H1 (cell line): ENCODE results near the gene SLC9A7. TPM values are rescaled to one million over a fixed set of nuclear protein-coding genes. Genes with fewer than 3 reads are reported as not detected.

Experiments
- CTCF ChIA-PET: fragments of 300-600 bp; sonication (Branson Sonifier 250); formaldehyde crosslinking; loops from one replicate; lab custom pipeline; 2021; ENCODE audit not compliant: partially characterized antibody; lab: Charles Lee
- POLR2A ChIA-PET: fragments of 300-600 bp; sonication (Branson Sonifier 250); formaldehyde crosslinking; loops from one replicate; lab custom pipeline; 2021; ENCODE audit warnings: inconsistent platforms; ENCODE audit not compliant: partially characterized antibody; lab: Charles Lee
- DNase-seq, 2 experiments: peaks; one replicate each; pipeline versions ENCODE4 v3.0.0 to v3.0.0-alpha.2; 2010 to 2022; ENCODE audit warnings: low spot score in 2 of 2, low read depth in 1 of 2, mixed read lengths in 1 of 2
- FAIRE-seq: peaks from 2 replicates; lab custom pipeline; 2011; peaks lifted over from hg19 to GRCh38; lab: Jason Lieb, UNC
- H2AFZ ChIP-seq: 2 replicates; pipeline ENCODE4 v1.8.1; 2012; ENCODE audit warnings: low read length, inconsistent platforms
- H2AK5ac ChIP-seq: 2 replicates; pipeline ENCODE4 v1.6.1; 2013; ENCODE audit warnings: low read depth, low read length
- H2BK120ac ChIP-seq: replicated peaks from 2 replicates; pipeline ENCODE3; 2013; ENCODE audit warnings: low read depth, low read length, inconsistent platforms
- H2BK12ac ChIP-seq: 2 replicates; pipeline ENCODE4 v1.6.1; 2013; ENCODE audit warnings: low read depth, low read length
- H2BK15ac ChIP-seq: 2 replicates; pipeline ENCODE4 v1.6.1; 2013; ENCODE audit warnings: low read length
- H2BK20ac ChIP-seq: 2 replicates; pipeline ENCODE4 v1.6.1; 2013; ENCODE audit warnings: low read length
- H2BK5ac ChIP-seq: 2 replicates; pipeline ENCODE4 v1.6.1; 2013; ENCODE audit warnings: low read depth, low read length
- H3K14ac ChIP-seq: 2 replicates; pipeline ENCODE4 v1.6.1; 2013; ENCODE audit warnings: inconsistent platforms; ENCODE audit not compliant: insufficient read length
- H3K18ac ChIP-seq: 2 replicates; pipeline ENCODE4 v1.6.1; 2013; ENCODE audit warnings: low read length; ENCODE audit errors: extremely low read depth
- H3K23ac ChIP-seq: 2 replicates; pipeline ENCODE4 v1.6.1; 2013; ENCODE audit warnings: inconsistent platforms; ENCODE audit not compliant: insufficient read length
- H3K23me2 ChIP-seq: 2 replicates; pipeline ENCODE4 v1.6.1; 2013; ENCODE audit warnings: low read depth, low read length
- H3K27ac ChIP-seq: 2 replicates; pipeline ENCODE4 v1.6.1; 2011; ENCODE audit warnings: low read depth, low read length, inconsistent platforms
- H3K27me3 ChIP-seq, 4 experiments: replicated peaks in 1 of 4; 1 replicate in 1 of 4; 2 replicates in 3 of 4; pipeline versions ENCODE4 v1.6.1 to v1.8.1; 2011 to 2013; ENCODE audit warnings: low read length in 3 of 4, mild to moderate bottlenecking in 3 of 4, inconsistent platforms in 2 of 4, mixed read lengths in 2 of 4, moderate library complexity in 1 of 4; ENCODE audit not compliant: control insufficient read depth in 3 of 4, insufficient read depth in 3 of 4; ENCODE audit errors: extremely low read depth in 1 of 4
- H3K36me3 ChIP-seq, 4 experiments: 2 replicates each; pipeline versions ENCODE4 v1.6.1 to v1.8.1; 2011 to 2013; ENCODE audit warnings: mild to moderate bottlenecking in 4 of 4, low read length in 3 of 4, moderate library complexity in 2 of 4, control low read depth in 1 of 4, inconsistent platforms in 1 of 4; ENCODE audit not compliant: insufficient read depth in 4 of 4, control insufficient read depth in 2 of 4
- H3K4ac ChIP-seq: replicated peaks from 2 replicates; pipeline ENCODE3; 2013; ENCODE audit warnings: low read length, low read depth, mixed read lengths, inconsistent platforms; ENCODE audit not compliant: insufficient read length
- H3K4me1 ChIP-seq, 4 experiments: replicated peaks in 1 of 4; 1 replicate in 1 of 4; 2 replicates in 3 of 4; pipeline versions ENCODE4 v1.6.1 to v1.8.1; 2011 to 2013; ENCODE audit warnings: low read length in 3 of 4, inconsistent platforms in 2 of 4, mixed read lengths in 1 of 4; ENCODE audit not compliant: insufficient read depth in 4 of 4, control insufficient read depth in 3 of 4
- H3K4me2 ChIP-seq, 2 experiments: 2 replicates each; pipeline versions ENCODE4 v1.6.1 to v1.8.1; 2011 to 2013; ENCODE audit warnings: low read depth in 2 of 2, low read length in 2 of 2, control low read depth in 1 of 2, inconsistent platforms in 1 of 2, mild to moderate bottlenecking in 1 of 2; ENCODE audit not compliant: insufficient read depth in 1 of 2
- H3K4me3 ChIP-seq, 4 experiments: fragments of 200-600, 300-600 bp in 1 of 4; sonication (generic), shearing (Covaris generic), sonication (Bioruptor Twin) in 1 of 4; 2 replicates each; pipeline versions ENCODE4 v1.5.1 to v1.8.1; 2011 to 2016; ENCODE audit warnings: low read length in 4 of 4, low read depth in 3 of 4, control low read depth in 2 of 4, inconsistent platforms in 2 of 4, mild to moderate bottlenecking in 2 of 4, mixed read lengths in 1 of 4, moderate library complexity in 1 of 4; ENCODE audit not compliant: insufficient read depth in 2 of 4; ENCODE audit errors: extremely low read depth in 1 of 4
- H3K56ac ChIP-seq: replicated peaks from 2 replicates; pipeline ENCODE3; 2013; ENCODE audit warnings: low read depth, mild to moderate bottlenecking, mixed read lengths, low read length, inconsistent platforms; ENCODE audit not compliant: insufficient read length
- H3K79me1 ChIP-seq: 2 replicates; pipeline ENCODE4 v1.6.1; 2013; ENCODE audit warnings: low read depth, low read length, control low read depth
- H3K79me2 ChIP-seq, 2 experiments: 2 replicates each; pipeline versions ENCODE4 v1.6.1 to v1.8.1; 2012 to 2013; ENCODE audit warnings: low read length in 2 of 2, mild to moderate bottlenecking in 2 of 2, inconsistent platforms in 1 of 2; ENCODE audit not compliant: insufficient read depth in 2 of 2, control insufficient read depth in 1 of 2
- H3K9ac ChIP-seq, 4 experiments: replicated peaks in 1 of 4; 1 replicate in 1 of 4; 2 replicates in 3 of 4; pipeline versions ENCODE4 v1.6.1 to v1.8.1; 2011 to 2013; ENCODE audit warnings: low read depth in 3 of 4, low read length in 3 of 4, control low read depth in 2 of 4, mild to moderate bottlenecking in 2 of 4, moderate library complexity in 2 of 4, inconsistent platforms in 1 of 4; ENCODE audit errors: extremely low read depth in 1 of 4
- H3K9me3 ChIP-seq, 2 experiments: 2 replicates each; pipeline versions ENCODE4 v1.6.1 to v1.8.1; 2012 to 2013; ENCODE audit warnings: mild to moderate bottlenecking in 2 of 2, moderate library complexity in 2 of 2, control low read depth in 1 of 2, inconsistent platforms in 1 of 2, low read depth in 1 of 2, low read length in 1 of 2, mixed read lengths in 1 of 2; ENCODE audit not compliant: insufficient read depth in 2 of 2
- H4K20me1 ChIP-seq, 2 experiments: replicated peaks in 1 of 2; 2 replicates each; pipeline versions ENCODE3 to v1.8.1; 2011 to 2013; ENCODE audit warnings: inconsistent platforms in 2 of 2, low read length in 2 of 2, mild to moderate bottlenecking in 1 of 2; ENCODE audit not compliant: insufficient read depth in 2 of 2, control insufficient read depth in 1 of 2
- H4K5ac ChIP-seq: 2 replicates; pipeline ENCODE4 v1.6.1; 2013; ENCODE audit warnings: low read length, low read depth, mixed read lengths, inconsistent platforms; ENCODE audit not compliant: insufficient read length
- H4K8ac ChIP-seq: 2 replicates; pipeline ENCODE4 v1.8.0; 2013; ENCODE audit warnings: mild to moderate bottlenecking, moderate library complexity, low read length, inconsistent platforms; ENCODE audit not compliant: insufficient read depth; ENCODE audit errors: extremely low read depth
- H4K91ac ChIP-seq: replicated peaks from 2 replicates; pipeline ENCODE3; 2013; ENCODE audit warnings: low read length, mixed read lengths, inconsistent platforms; ENCODE audit not compliant: insufficient read length
- PHF8 ChIP-seq: fragments of 200-600 bp; sonication (generic); conservative IDR thresholded peaks from 2 replicates; pipeline ENCODE4 v1.7.1; 2012; ENCODE audit warnings: low read depth, mild to moderate bottlenecking, inconsistent platforms, low read length, moderate library complexity
- RAD21 ChIP-seq, 2 experiments: IDR thresholded peaks in 1 of 2; conservative IDR thresholded peaks in 1 of 2; 2 replicates each; pipeline ENCODE4 v1.6.1; 2011; ENCODE audit warnings: low read depth in 2 of 2, low read length in 2 of 2, improper control_type of control experiment in 1 of 2, inconsistent platforms in 1 of 2, mild to moderate bottlenecking in 1 of 2, moderate library complexity in 1 of 2
- SP4 ChIP-seq: IDR thresholded peaks from 2 replicates; pipeline ENCODE4 v1.6.1; 2012; ENCODE audit warnings: low read length, inconsistent platforms
- TAF1 ChIP-seq: IDR thresholded peaks from 2 replicates; pipeline ENCODE4 v1.6.1; 2011; ENCODE audit warnings: mild to moderate bottlenecking, low read depth, low read length
- WGBS, 2 experiments: shearing (Covaris generic) in 1 of 2; methylation state at CpG; one replicate each; pipeline versions ENCODE4 v1.1.6 to v1.1.7; 2013 to 2015; ENCODE audit warnings: low lambda C conversion rate in 2 of 2, mixed read lengths in 2 of 2, inconsistent platforms in 1 of 2, low coverage in 1 of 2, missing lambda C conversion rate in 1 of 2; ENCODE audit not compliant: insufficient replicate concordance in 2 of 2, insufficient coverage in 1 of 2, insufficient read length in 1 of 2; ENCODE audit errors: extremely low coverage in 1 of 2, missing lambda C conversion rate in 1 of 2; 5-methylcytosine and 5-hydroxymethylcytosine counted together
- long read RNA-seq, 2 experiments: library from RNA in 1 of 2; library from capped mRNA in 1 of 2; stranded (forward); transcript quantifications; one replicate each; pipeline ENCODE4 v2.0.0, GENCODE V29; 2021; ENCODE audit warnings: inconsistent platforms in 1 of 2
- polyA minus RNA-seq, 3 experiments: library from RNA; depleted of rRNA, polyadenylated mRNA; stranded (reverse); fragments of >200 nt; gene quantifications; 1 replicate in 2 of 3; 2 replicates in 1 of 3; pipeline ENCODE4 v1.2.3, GENCODE V29; 2011
- polyA plus RNA-seq, 7 experiments: library from polyadenylated mRNA; depleted of rRNA in 3 of 7; stranded (reverse) in 5 of 7; unstranded in 2 of 7; fragments of >200 nt in 5 of 7; fragments of 200-250 nt in 2 of 7; gene quantifications; 1 replicate in 5 of 7; 2 replicates in 1 of 7; 4 replicates in 1 of 7; pipeline versions ENCODE4 v1.2.1 to v1.2.3, GENCODE V29; 2011 to 2013; ENCODE audit warnings: missing spikeins in 2 of 7, mixed read lengths in 2 of 7
- total RNA-seq: library from RNA; stranded (reverse); fragmentation: NEBNext Ultra II Directional; extraction: Animal tissue kit (Norgen Biotek cat#: 25700); gene quantifications from 2 replicates; pipeline ENCODE4 v1.2.1, GENCODE V29; 2021
- TF ChIP-seq, protein P1 (sequence below), 3 experiments: IDR thresholded peaks; 1 replicate in 2 of 3; 2 replicates in 1 of 3; pipeline versions ENCODE4 v1.5.1 to v1.6.1; 2011; ENCODE audit warnings: low read length in 3 of 3, mild to moderate bottlenecking in 3 of 3, inconsistent platforms in 2 of 3, low read depth in 1 of 3, moderate library complexity in 1 of 3; ENCODE audit not compliant: insufficient read depth in 1 of 3; ENCODE audit errors: control extremely low read depth in 1 of 3

Gene SLC9A7
- total RNA-seq (12.7 and 17.2 TPM in 2 replicates), polyA plus RNA-seq (2011; rRNA removed) (6.7 and 9.0 TPM in 2 replicates), polyA minus RNA-seq (2011; rRNA and poly(A)+ RNA removed) (32.3 and 40.2 TPM in 2 replicates)
- polyA plus RNA-seq (2011; cell fraction: cytosol; rRNA removed), result 7.4 TPM
- polyA plus RNA-seq (2011; cell fraction: nucleus; rRNA removed), result 14.3 TPM
- polyA plus RNA-seq (2012, experiment 1 of 2), result 5.6 to 7.4 TPM (median 7.0 TPM) in 4 replicates
- 0.98 TPM for polyA plus RNA-seq (2012, experiment 2 of 2)
- polyA plus RNA-seq (2013, experiment 1 of 2), result 10.3 TPM
- polyA plus RNA-seq (2013, experiment 2 of 2), result 11.0 TPM
- polyA minus RNA-seq (2011; cell fraction: cytosol; rRNA and poly(A)+ RNA removed), result 9.2 TPM
- polyA minus RNA-seq (2011; cell fraction: nucleus; rRNA and poly(A)+ RNA removed), result 12.2 TPM
- long read RNA-seq, experiment 1, partial matches to known transcripts, result 2 of 7 reads
- long read RNA-seq, experiment 1, other reads (novel, unspliced or antisense), result 5 of 7 reads
- long read RNA-seq, experiment 2, partial matches to known transcripts, result 1 of 2 reads
- long read RNA-seq, experiment 2, other reads (novel, unspliced or antisense), result 1 of 2 reads

DNA sequence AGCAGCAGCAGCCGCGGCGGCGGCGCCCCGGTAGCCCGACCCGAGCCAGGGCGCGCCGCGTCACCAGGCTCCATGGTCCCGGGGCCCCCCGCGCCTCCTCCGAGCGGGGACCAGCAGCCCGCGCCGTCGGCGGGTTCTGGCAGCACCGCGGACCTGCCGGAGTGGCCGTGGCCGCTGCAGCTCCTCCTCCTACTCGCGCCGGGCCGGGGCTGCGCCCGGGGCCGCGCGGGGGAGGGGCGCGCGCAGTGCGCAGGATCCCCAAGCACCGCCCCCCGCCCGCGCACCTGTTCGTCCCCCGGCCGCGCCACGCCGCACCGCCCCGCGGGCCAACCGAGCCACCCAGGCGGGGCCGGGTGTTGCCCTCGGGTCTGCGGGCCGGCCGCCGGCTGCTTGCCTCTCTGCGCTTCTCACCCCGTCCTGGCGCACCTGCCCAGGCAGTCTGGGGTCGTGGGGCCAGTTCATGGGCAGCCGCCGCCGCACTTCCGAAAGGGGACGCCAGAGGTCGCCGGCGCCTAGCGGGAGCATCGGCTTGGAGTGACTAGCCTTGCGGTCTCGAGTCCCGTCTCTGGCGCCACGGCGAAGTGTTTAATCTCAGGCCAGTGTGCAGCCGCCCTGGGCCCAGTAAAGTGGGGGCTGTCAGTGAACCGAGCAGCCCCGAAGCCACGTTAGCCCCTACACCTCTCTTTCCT lies at the start of gene SLC9A7:
TSS of gene SLC9A7 (minus strand) at position 163 of the 689 bp plus-strand sequence. CDS start at position 74, 89 bp downstream.
- Histone ChIP-seq H3K18ac (peak within 1 kb of the TSS; percentile 4), H3K27ac (no peak within 1 kb of the TSS; the same call in 1 of the 2 replicates), H2BK15ac (0 out of 2 replicates have a peak within 1 kb of the TSS, but pooled peaks have one; percentile 46), H3K79me2 (peaks cover 0 to 28% of the 10 kb centered on the region in 2 experiments; a peak in 3 of 4 replicates), H2BK120ac (no peak within 1 kb of the TSS), H3K4ac (no peak within 1 kb of the TSS), H3K79me1 (peaks cover 3% of the 10 kb centered on the region; the same call in 1 of the 2 replicates), H3K4me3 (peak within 1 kb of the TSS; percentile 61 to 79 (median 73)), H3K4me1 (peaks cover 2 to 16% (median 10%) of the 10 kb centered on the region in 4 experiments; a peak in 6 of 7 replicates), H3K9ac (peak within 1 kb of the TSS in 3 of 4 experiments; percentile 30 to 63 (median 42); a peak in 5 of 7 replicates), H4K8ac (no peak within 1 kb of the TSS; the same call in 1 of the 2 replicates), H3K4me2 (peak within 1 kb of the TSS; percentile 79 to 97), H2BK12ac (peak within 1 kb of the TSS; percentile 50; the same call in 1 of the 2 replicates), H2AK5ac (no peak within 1 kb of the TSS), H2AFZ (peak within 1 kb of the TSS; percentile 95), H3K36me3 (no peaks in the 10 kb centered on the region), H4K5ac (no peak within 1 kb of the TSS), H3K23me2 (peaks cover 4% of the 10 kb centered on the region; the same call in 1 of the 2 replicates), H4K91ac (no peak within 1 kb of the TSS), H2BK5ac (no peak within 1 kb of the TSS), H3K27me3 (no peaks in the 10 kb centered on the region; a peak in 1 of 7 replicates), H4K20me1 (peaks cover 0 to 1% of the 10 kb centered on the region in 2 experiments), H3K23ac (no peak within 1 kb of the TSS), H2BK20ac (no peak within 1 kb of the TSS), H3K9me3 (no peaks in the 10 kb centered on the region), H3K56ac (no peak within 1 kb of the TSS), H3K14ac (no peak within 1 kb of the TSS)
- 5% methylated on average over 4 of the region's 85 CpGs; no CpG with 5 or more reads in 1 of the 2 experiments for WGBS, 2 experiments
- no peak for FAIRE-seq
- peak; percentile 53 to 89 for DNase-seq
- POLR2A ChIA-PET, result interaction anchor here (0.6 kb wide), 1 partner anchor 853 kb away, joined by 3 read pairs; no protein-coding TSS in a partner anchor
- CTCF ChIA-PET, result interaction anchor here (0.8 to 4.5 kb wide), 11 partner anchors 9 to 266 kb away, joined by 3 to 30 read pairs (median 3); partner anchors contain the start of gene RP2
- TF ChIP-seq TAF1, result 0 out of 2 replicates have a peak, but pooled peaks have one; percentile 6
- TF ChIP-seq RAD21 (IDR thresholded peaks at IDR 0.05 in 1 of 2, conservative IDR thresholded peaks at IDR 0.05 in 1 of 2; ENCODE audit: low read depth in 2 of 2, low read length in 2 of 2), result peak; percentile 81 to 89
- TF ChIP-seq PHF8, result peak; percentile 22; the same call in 1 of the 2 replicates
- TF ChIP-seq SP4, result no peak
- TF ChIP-seq, protein P1, sequence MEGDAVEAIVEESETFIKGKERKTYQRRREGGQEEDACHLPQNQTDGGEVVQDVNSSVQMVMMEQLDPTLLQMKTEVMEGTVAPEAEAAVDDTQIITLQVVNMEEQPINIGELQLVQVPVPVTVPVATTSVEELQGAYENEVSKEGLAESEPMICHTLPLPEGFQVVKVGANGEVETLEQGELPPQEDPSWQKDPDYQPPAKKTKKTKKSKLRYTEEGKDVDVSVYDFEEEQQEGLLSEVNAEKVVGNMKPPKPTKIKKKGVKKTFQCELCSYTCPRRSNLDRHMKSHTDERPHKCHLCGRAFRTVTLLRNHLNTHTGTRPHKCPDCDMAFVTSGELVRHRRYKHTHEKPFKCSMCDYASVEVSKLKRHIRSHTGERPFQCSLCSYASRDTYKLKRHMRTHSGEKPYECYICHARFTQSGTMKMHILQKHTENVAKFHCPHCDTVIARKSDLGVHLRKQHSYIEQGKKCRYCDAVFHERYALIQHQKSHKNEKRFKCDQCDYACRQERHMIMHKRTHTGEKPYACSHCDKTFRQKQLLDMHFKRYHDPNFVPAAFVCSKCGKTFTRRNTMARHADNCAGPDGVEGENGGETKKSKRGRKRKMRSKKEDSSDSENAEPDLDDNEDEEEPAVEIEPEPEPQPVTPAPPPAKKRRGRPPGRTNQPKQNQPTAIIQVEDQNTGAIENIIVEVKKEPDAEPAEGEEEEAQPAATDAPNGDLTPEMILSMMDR (IDR thresholded peaks at IDR 0.05; ENCODE audit: control extremely low read depth in 1 of 3, insufficient read depth in 1 of 3, low read depth in 1 of 3, low read length in 3 of 3), result peak; percentile 79 to 82 (median 79)
